Caco-2 (cell line): ENCODE measurements around the gene ALK. TPM values are rescaled to one million over a fixed set of nuclear protein-coding genes. Genes with fewer than 3 reads are reported as not detected.

Experiments
- BruUV-seq: library from RNA; stranded (reverse); fragments of 400-500 nt; replicated peaks from 2 replicates; lab custom pipeline; 2021; lab: Mats Ljungman, UMichigan
- CTCF ChIA-PET: fragments of 300-600 bp; sonication (Branson Sonifier 250); formaldehyde crosslinking; loops from one replicate; lab custom pipeline; 2022; ENCODE audit warnings: antibody characterized with exemption; lab: Charles Lee
- POLR2A ChIA-PET: fragments of 300-600 bp; sonication (Branson Sonifier 250); formaldehyde crosslinking; loops from one replicate; lab custom pipeline; 2022; ENCODE audit warnings: antibody characterized with exemption; lab: Charles Lee
- DNase-seq, 2 experiments: peaks; one replicate each; pipeline versions ENCODE4 v3.0.0 to v3.0.0-alpha.2; 2020 to 2022
- H3K27me3 ChIP-seq: replicated peaks from 2 replicates; pipeline ENCODE4 v1.6.0; 2011; ENCODE audit warnings: low read length; ENCODE audit not compliant: control insufficient read depth, insufficient read depth
- H3K36me3 ChIP-seq: 2 replicates; pipeline ENCODE4 v1.5.1; 2011; ENCODE audit warnings: low read length; ENCODE audit not compliant: control insufficient read depth, insufficient read depth
- H3K4me1 ChIP-seq: fragments of 250-450 bp; sonication (Bioruptor Pico); 2 replicates; pipeline ENCODE4 v1.5.1; 2020; ENCODE audit warnings: mild to moderate bottlenecking
- H3K4me3 ChIP-seq: 2 replicates; pipeline ENCODE4 v1.5.1; 2011; ENCODE audit warnings: low read depth, mild to moderate bottlenecking, control low read depth, low read length
- H3K9me3 ChIP-seq: fragments of 250-450 bp; sonication (Bioruptor Pico); 2 replicates; pipeline ENCODE4 v1.5.1; 2020; ENCODE audit warnings: mild to moderate bottlenecking, moderate library complexity
- H3K27ac Mint-ChIP-seq: one replicate; pipeline ENCODE4 v1.8.0; 2022; ENCODE audit warnings: mixed read lengths; ENCODE audit not compliant: unreplicated experiment
- H3K27me3 Mint-ChIP-seq: one replicate; pipeline ENCODE4 v1.8.0; 2022; ENCODE audit warnings: mixed read lengths; ENCODE audit not compliant: insufficient read depth, unreplicated experiment
- H3K36me3 Mint-ChIP-seq: one replicate; pipeline ENCODE4 v1.8.0; 2022; ENCODE audit warnings: mild to moderate bottlenecking, mixed read lengths; ENCODE audit not compliant: insufficient read depth, unreplicated experiment
- H3K4me1 Mint-ChIP-seq: one replicate; pipeline ENCODE4 v1.8.0; 2022; ENCODE audit warnings: low read depth, mixed read lengths; ENCODE audit not compliant: unreplicated experiment
- H3K4me3 Mint-ChIP-seq: one replicate; pipeline ENCODE4 v1.8.0; 2022; ENCODE audit warnings: mild to moderate bottlenecking, moderate library complexity, mixed read lengths; ENCODE audit not compliant: unreplicated experiment
- H3K9me3 Mint-ChIP-seq: one replicate; pipeline ENCODE4 v1.8.0; 2022; ENCODE audit warnings: mixed read lengths; ENCODE audit not compliant: unreplicated experiment
- CTCF ChIP-seq, 2 experiments: fragments of 200-600 bp in 1 of 2; IDR thresholded peaks; 1 replicate in 1 of 2; 2 replicates in 1 of 2; pipeline versions ENCODE4 v1.5.1 to v1.8.0; 2011 to 2022; ENCODE audit warnings: antibody characterized with exemption in 1 of 2, control low read depth in 1 of 2, inconsistent platforms in 1 of 2, low read depth in 1 of 2, low read length in 1 of 2, mild to moderate bottlenecking in 1 of 2, moderate library complexity in 1 of 2; ENCODE audit not compliant: insufficient read depth in 1 of 2, severe bottlenecking in 1 of 2, unreplicated experiment in 1 of 2
- intact Hi-C: fragments of 100-400 bp; cut with micrococcal nuclease; formaldehyde crosslinking; loops from one replicate; pipeline ENCODE4 v1.10.0; 2022; ENCODE audit not compliant: unreplicated experiment
- total RNA-seq: library from RNA; stranded (reverse); gene quantifications from 2 replicates; pipeline ENCODE4 v1.2.3, GENCODE V29; 2022

ALK gene
- total RNA-seq, 1 experiment from 2014 or later, result 0.11 TPM

GRCh38 chr2:29615183-29615582, 306.2 kb downstream of the ALK start:
- Histone ChIP-seq H3K9me3 (no peaks in the 10 kb centered on the region), H3K27me3 (0 out of 2 replicates have a peak, but pooled peaks cover 1% of the 10 kb centered on the region), H3K4me1 (peaks cover 4% of the 10 kb centered on the region; the same call in 1 of the 2 replicates), H3K36me3 (no peaks in the 10 kb centered on the region), H3K4me3 (no peak overlapping the region)
- Mint-ChIP-seq H3K4me3 (no peak overlapping the region), H3K27me3 (peaks cover 14% of the 10 kb centered on the region), H3K9me3 (no peaks in the 10 kb centered on the region), H3K27ac (no peak overlapping the region), H3K4me1 (no peaks in the 10 kb centered on the region), H3K36me3 (no peaks in the 10 kb centered on the region)
- ChIA-PET CTCF (no interaction called here), POLR2A (no interaction called here)
- no peak for TF ChIP-seq CTCF (IDR thresholded peaks at IDR 0.05; ENCODE audit: insufficient read depth in 1 of 2, low read depth in 1 of 2, low read length in 1 of 2, severe bottlenecking in 1 of 2, unreplicated experiment in 1 of 2)
- DNase-seq, result no peak
- no TSS peak for BruUV-seq
- intact Hi-C loops, result no loop called here

GRCh38 chr2:29614295-29614830, 307.0 kb downstream of the ALK start:
- no peaks in the 10 kb centered on the region for H3K4me1 Mint-ChIP-seq

GRCh38 chr2:29613792-29614266, 307.6 kb downstream of the ALK start:
- H3K36me3 ChIP-seq, result no peaks in the 10 kb centered on the region
- no peak overlapping the region for H3K4me3 ChIP-seq
- DNase-seq, result no peak
- Mint-ChIP-seq H3K36me3 (no peaks in the 10 kb centered on the region), H3K4me1 (no peaks in the 10 kb centered on the region), H3K4me3 (no peak overlapping the region), H3K27me3 (peaks cover 14% of the 10 kb centered on the region), H3K27ac (no peak overlapping the region), H3K9me3 (no peaks in the 10 kb centered on the region)
- H3K27me3 ChIP-seq, result 0 out of 2 replicates have a peak, but pooled peaks cover 1% of the 10 kb centered on the region
- no peak for TF ChIP-seq CTCF (IDR thresholded peaks at IDR 0.05; ENCODE audit: insufficient read depth in 1 of 2, low read depth in 1 of 2, low read length in 1 of 2, severe bottlenecking in 1 of 2, unreplicated experiment in 1 of 2)
- no TSS peak for BruUV-seq
- POLR2A ChIA-PET, result no interaction called here
- H3K4me1 ChIP-seq, result peaks cover 4% of the 10 kb centered on the region; the same call in 1 of the 2 replicates
- intact Hi-C loops, result no loop called here
- CTCF ChIA-PET, result no interaction called here
- no peaks in the 10 kb centered on the region for H3K9me3 ChIP-seq

More at GRCh38 chr2:29614295-29614830, 307.0 kb downstream of the ALK start:
- Histone ChIP-seq H3K4me3 (no peak overlapping the region), H3K9me3 (no peaks in the 10 kb centered on the region), H3K27me3 (0 out of 2 replicates have a peak, but pooled peaks cover 1% of the 10 kb centered on the region), H3K36me3 (no peaks in the 10 kb centered on the region), H3K4me1 (peaks cover 4% of the 10 kb centered on the region; the same call in 1 of the 2 replicates)
- CTCF ChIA-PET, result no interaction called here
- intact Hi-C loops, result no loop called here
- no peak overlapping the region for H3K4me3 Mint-ChIP-seq
- H3K27me3 Mint-ChIP-seq, result peaks cover 14% of the 10 kb centered on the region
- no peak for TF ChIP-seq CTCF (IDR thresholded peaks at IDR 0.05; ENCODE audit: insufficient read depth in 1 of 2, low read depth in 1 of 2, low read length in 1 of 2, severe bottlenecking in 1 of 2, unreplicated experiment in 1 of 2)
- no TSS peak for BruUV-seq
- H3K27ac Mint-ChIP-seq, result no peak overlapping the region
- POLR2A ChIA-PET, result no interaction called here
- no peak for DNase-seq
- no peaks in the 10 kb centered on the region for H3K9me3 Mint-ChIP-seq
- no peaks in the 10 kb centered on the region for H3K36me3 Mint-ChIP-seq
